ENCODE results near the gene THRA. TPM values are rescaled to one million over a fixed set of nuclear protein-coding genes. Genes with fewer than 3 reads are reported as not detected.

Gene THRA
- total and polyA plus RNA-seq, 2 donors (not counting 3 experiments of a cell fraction or from before 2014, with no cell fraction given), result 17.4 to 29.6 TPM

DNA sequence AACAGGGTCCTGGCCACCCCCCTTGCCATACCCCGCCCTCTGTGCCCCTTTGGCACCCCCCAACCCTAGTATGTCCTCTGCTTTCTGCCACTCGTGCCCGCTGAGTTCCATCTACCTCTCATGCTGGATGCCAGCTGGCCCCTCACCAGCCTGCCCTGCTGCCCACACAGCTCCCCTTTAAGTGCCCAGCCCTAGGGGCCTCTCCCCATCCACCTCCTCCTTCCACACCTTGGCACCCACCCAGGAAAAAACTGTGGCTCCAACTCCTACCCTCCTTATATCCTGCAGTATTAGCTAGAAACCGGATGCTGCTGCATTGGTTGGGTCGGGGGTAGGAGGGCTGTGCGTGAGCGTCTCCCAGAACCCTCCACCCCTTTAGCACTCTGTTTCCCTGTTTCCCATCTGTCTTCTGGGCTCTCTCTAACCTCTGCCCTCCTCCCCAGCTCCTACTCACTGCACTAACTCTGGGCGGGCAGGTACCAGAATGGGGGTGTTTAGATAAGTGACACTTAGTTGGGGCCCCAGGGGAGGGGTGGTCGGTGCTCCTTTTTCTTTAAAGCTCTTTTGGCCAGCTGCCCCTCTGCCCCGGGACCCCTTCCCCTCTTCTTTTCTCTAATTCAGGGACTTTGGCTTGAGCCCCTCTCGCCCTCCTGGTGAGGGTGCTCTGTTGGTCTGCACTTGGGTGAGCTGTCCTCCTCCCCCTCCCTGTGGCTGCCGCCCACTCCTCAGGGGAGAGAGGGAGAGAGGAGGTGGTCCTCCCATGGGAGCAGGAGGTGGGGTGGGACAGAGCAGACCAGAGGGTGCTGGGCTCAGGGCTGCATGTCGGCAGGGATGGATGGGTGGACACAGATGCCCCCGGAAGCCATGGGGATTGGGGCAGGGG, 27.7 kb downstream of the THRA start:
- Histone ChIP-seq H2AFZ (ENCODE audit: low read depth, low read length) (no peak overlapping the region), H3K36me3 (ENCODE audit: control insufficient read depth in 2 of 2, extremely low read depth in 1 of 2, insufficient read depth in 2 of 2, low read length in 2 of 2) (peaks cover 0 to 43% of the 10 kb centered on the region in 2 experiments), H3K4me2 (ENCODE audit: insufficient read depth, low read length) (no peak overlapping the region), H3K9me3 (replicated peaks; ENCODE audit: control insufficient read depth, insufficient read depth, low read length) (no peaks in the 10 kb centered on the region), H3K79me2 (ENCODE audit: control insufficient read depth, insufficient read depth, low read length) (no peaks in the 10 kb centered on the region), H4K20me1 (replicated peaks; ENCODE audit: control insufficient read depth, extremely low read depth, insufficient read depth, low read length) (no peaks in the 10 kb centered on the region), H3K4me1 (ENCODE audit: control insufficient read depth, extremely low read depth, insufficient read depth, low read length) (no peaks in the 10 kb centered on the region), H3K9ac (replicated peaks; ENCODE audit: extremely low read depth, insufficient read depth, low read length) (no peak overlapping the region), H3K27ac (ENCODE audit: insufficient read depth, low read depth, low read length) (no peak overlapping the region), H3K9me1 (replicated peaks; ENCODE audit: control insufficient read depth, extremely low read depth, insufficient read depth, low read length) (no peaks in the 10 kb centered on the region), H3K4me3 (replicated peaks in 1 of 3; ENCODE audit: insufficient read depth in 1 of 3, low read depth in 1 of 3, low read length in 3 of 3) (no peak overlapping the region), H3K27me3 (ENCODE audit: control insufficient read depth in 2 of 2, insufficient read depth in 2 of 2, low read length in 2 of 2) (no peaks in the 10 kb centered on the region)
- TSS peak; percentile 23 for BruUV-seq (replicated peaks)
- dilution Hi-C loops (cut with MboI; ENCODE audit: extremely low pct_ligation_motif_present, low sequenced_read_pairs), result no loop called here
- FAIRE-seq, result no peak
- TF ChIP-seq, protein P1, sequence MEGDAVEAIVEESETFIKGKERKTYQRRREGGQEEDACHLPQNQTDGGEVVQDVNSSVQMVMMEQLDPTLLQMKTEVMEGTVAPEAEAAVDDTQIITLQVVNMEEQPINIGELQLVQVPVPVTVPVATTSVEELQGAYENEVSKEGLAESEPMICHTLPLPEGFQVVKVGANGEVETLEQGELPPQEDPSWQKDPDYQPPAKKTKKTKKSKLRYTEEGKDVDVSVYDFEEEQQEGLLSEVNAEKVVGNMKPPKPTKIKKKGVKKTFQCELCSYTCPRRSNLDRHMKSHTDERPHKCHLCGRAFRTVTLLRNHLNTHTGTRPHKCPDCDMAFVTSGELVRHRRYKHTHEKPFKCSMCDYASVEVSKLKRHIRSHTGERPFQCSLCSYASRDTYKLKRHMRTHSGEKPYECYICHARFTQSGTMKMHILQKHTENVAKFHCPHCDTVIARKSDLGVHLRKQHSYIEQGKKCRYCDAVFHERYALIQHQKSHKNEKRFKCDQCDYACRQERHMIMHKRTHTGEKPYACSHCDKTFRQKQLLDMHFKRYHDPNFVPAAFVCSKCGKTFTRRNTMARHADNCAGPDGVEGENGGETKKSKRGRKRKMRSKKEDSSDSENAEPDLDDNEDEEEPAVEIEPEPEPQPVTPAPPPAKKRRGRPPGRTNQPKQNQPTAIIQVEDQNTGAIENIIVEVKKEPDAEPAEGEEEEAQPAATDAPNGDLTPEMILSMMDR (IDR thresholded peaks at IDR 0.05; ENCODE audit: extremely low read depth in 1 of 2, insufficient read depth in 1 of 2, low read depth in 1 of 2, low read length in 2 of 2), result no peak
- no peak for TF ChIP-seq MYC (IDR thresholded peaks at IDR 0.05; ENCODE audit: low read depth, low read length)
- no peak for TF ChIP-seq GATA2 (IDR thresholded peaks at IDR 0.05; ENCODE audit: insufficient read depth, insufficient read length, low read depth, low read length)
- intact Hi-C loops (cut with micrococcal nuclease), result no loop called here
- no peak for DNase-seq (ENCODE audit: low read depth, low spot score)
- CTCF ChIA-PET, result interaction anchor here (0.6 to 2.8 kb wide), 7 partner anchors 10 to 55 kb away, joined by 3 to 8 read pairs (median 4); partner anchors contain the start of gene NR1D1
- POLR2A ChIA-PET, result no interaction called here

Measured in endothelial cell of umbilical vein (primary cell).